Trophoblast cell (in vitro differentiated cells and primary cell): Measurements from ENCODE around the gene HCN4.

Experiments
- DNase-seq, 2 donors: peaks; one replicate each; pipeline ENCODE4 v3.0.0-alpha.2; 2016
- H2AFZ ChIP-seq: 2 replicates; pipeline ENCODE4 v1.6.1; 2013; ENCODE audit warnings: low read length, moderate library complexity, mild to moderate bottlenecking; ENCODE audit not compliant: insufficient read depth, poor library complexity
- H2AK5ac ChIP-seq: 2 replicates; pipeline ENCODE4 v1.6.1; 2013; ENCODE audit warnings: mild to moderate bottlenecking, low read length
- H2BK120ac ChIP-seq: 2 replicates; pipeline ENCODE4 v1.6.1; 2013; ENCODE audit warnings: low read length, mild to moderate bottlenecking, moderate library complexity; ENCODE audit not compliant: insufficient read depth, poor library complexity
- H2BK12ac ChIP-seq: 2 replicates; pipeline ENCODE4 v1.6.1; 2013; ENCODE audit warnings: mild to moderate bottlenecking, low read length, moderate library complexity
- H2BK5ac ChIP-seq: 2 replicates; pipeline ENCODE4 v1.6.1; 2013; ENCODE audit warnings: low read length, low read depth, moderate library complexity, mild to moderate bottlenecking; ENCODE audit not compliant: poor library complexity
- H3K14ac ChIP-seq: 2 replicates; pipeline ENCODE4 v1.6.1; 2013; ENCODE audit warnings: mild to moderate bottlenecking, low read length
- H3K18ac ChIP-seq: 2 replicates; pipeline ENCODE4 v1.6.1; 2013; ENCODE audit warnings: mild to moderate bottlenecking, low read length
- H3K23ac ChIP-seq: 2 replicates; pipeline ENCODE4 v1.6.1; 2013; ENCODE audit warnings: low read length
- H3K27ac ChIP-seq: 2 replicates; pipeline ENCODE4 v1.5.1; 2013; ENCODE audit warnings: low read depth, mild to moderate bottlenecking, inconsistent platforms, low read length, moderate library complexity
- H3K27me3 ChIP-seq: 2 replicates; pipeline ENCODE4 v1.6.1; 2013; ENCODE audit warnings: inconsistent platforms, mild to moderate bottlenecking, low read length, moderate library complexity; ENCODE audit not compliant: insufficient read depth
- H3K36me3 ChIP-seq, 2 experiments: 1 replicate in 1 of 2; 2 replicates in 1 of 2; pipeline ENCODE4 v1.6.1; 2013; ENCODE audit warnings: low read length in 2 of 2, mild to moderate bottlenecking in 2 of 2, moderate library complexity in 1 of 2; ENCODE audit not compliant: insufficient read depth in 2 of 2, control insufficient read depth in 1 of 2
- H3K4ac ChIP-seq: 2 replicates; pipeline ENCODE4 v1.6.1; 2013; ENCODE audit warnings: low read depth, mild to moderate bottlenecking, low read length, moderate library complexity
- H3K4me1 ChIP-seq, 2 experiments: 1 replicate in 1 of 2; 2 replicates in 1 of 2; pipeline ENCODE4 v1.6.1; 2013; ENCODE audit warnings: low read length in 2 of 2, mild to moderate bottlenecking in 2 of 2, moderate library complexity in 1 of 2; ENCODE audit not compliant: insufficient read depth in 2 of 2, control insufficient read depth in 1 of 2
- H3K4me2 ChIP-seq: 2 replicates; pipeline ENCODE4 v1.6.1; 2013; ENCODE audit warnings: inconsistent platforms, mild to moderate bottlenecking, low read length, moderate library complexity
- H3K4me3 ChIP-seq: 2 replicates; pipeline ENCODE4 v1.5.1; 2013; ENCODE audit warnings: mild to moderate bottlenecking, low read depth, low read length, inconsistent platforms
- H3K79me1 ChIP-seq: one replicate; pipeline ENCODE4 v1.6.1; 2013; ENCODE audit warnings: low read length
- H3K79me2 ChIP-seq: 2 replicates; pipeline ENCODE4 v1.6.1; 2013; ENCODE audit warnings: low read length, mild to moderate bottlenecking; ENCODE audit not compliant: control insufficient read depth, insufficient read depth, poor library complexity
- H3K9ac ChIP-seq: 2 replicates; pipeline ENCODE4 v1.6.1; 2013; ENCODE audit warnings: mild to moderate bottlenecking, low read length
- H3K9me3 ChIP-seq: 2 replicates; pipeline ENCODE4 v1.6.1; 2013; ENCODE audit warnings: low read depth, mild to moderate bottlenecking, control low read depth, inconsistent platforms, low read length; ENCODE audit not compliant: insufficient read depth
- H4K12ac ChIP-seq: 2 replicates; pipeline ENCODE4 v1.6.1; 2013; ENCODE audit warnings: low read depth, mild to moderate bottlenecking, low read length, moderate library complexity
- H4K8ac ChIP-seq: 2 replicates; pipeline ENCODE4 v1.6.1; 2013; ENCODE audit warnings: low read depth, mild to moderate bottlenecking, low read length, moderate library complexity
- H4K91ac ChIP-seq: one replicate; pipeline ENCODE4 v1.6.1; 2013; ENCODE audit warnings: low read depth, mild to moderate bottlenecking, low read length, moderate library complexity
- WGBS: extraction: QIAGEN DNeasy Blood & Tissue Kit; methylation state at CpG from one replicate; pipeline ENCODE4 v1.1.7; 2013; ENCODE audit warnings: missing lambda C conversion rate; ENCODE audit not compliant: insufficient read length, insufficient coverage; ENCODE audit errors: extremely low coverage; 5-methylcytosine and 5-hydroxymethylcytosine counted together

The HCN4 gene

GRCh38 chr15:73389539-73389938 lies 20.8 kb upstream of the HCN4 start:
- H3K9ac ChIP-seq = no peak overlapping the region
- H3K79me1 ChIP-seq = peaks cover 5% of the 10 kb centered on the region
- no peak overlapping the region for H4K91ac ChIP-seq
- no peak overlapping the region for H3K18ac ChIP-seq
- no peaks in the 10 kb centered on the region for H3K79me2 ChIP-seq
- H2AK5ac ChIP-seq = no peak overlapping the region
- no peak overlapping the region for H4K8ac ChIP-seq
- H3K4me1 ChIP-seq = peaks cover 18 to 19% of the 10 kb centered on the region in 2 experiments
- no peak overlapping the region for H2AFZ ChIP-seq
- H2BK12ac ChIP-seq = no peak overlapping the region
- H4K12ac ChIP-seq = no peak overlapping the region
- H3K36me3 ChIP-seq = no peaks in the 10 kb centered on the region
- WGBS = no CpG with 5 or more reads among the region's 2 CpGs
- peak overlapping the region; percentile 30 for H3K4me2 ChIP-seq
- peaks cover 5% of the 10 kb centered on the region for H3K9me3 ChIP-seq
- no peak overlapping the region for H3K23ac ChIP-seq
- no peak overlapping the region for H3K14ac ChIP-seq
- no peak overlapping the region for H2BK120ac ChIP-seq
- H3K4ac ChIP-seq = no peak overlapping the region
- H2BK5ac ChIP-seq = no peak overlapping the region
- DNase-seq = no peak
- peak overlapping the region; percentile 48 for H3K27ac ChIP-seq
- H3K4me3 ChIP-seq = no peak overlapping the region
- H3K27me3 ChIP-seq = no peaks in the 10 kb centered on the region

- no peaks in the 10 kb centered on the region for H3K36me3 ChIP-seq
- WGBS = no CpG with 5 or more reads among the region's 7 CpGs
- peaks cover 18 to 19% of the 10 kb centered on the region in 2 experiments for H3K4me1 ChIP-seq
- H2AK5ac ChIP-seq = peak overlapping the region; percentile 60
- H4K12ac ChIP-seq = no peak overlapping the region
- H2BK12ac ChIP-seq = peak overlapping the region; percentile 0
- DNase-seq = peak in 1 of 2 donors; percentile 64
- no peak overlapping the region for H3K27ac ChIP-seq
- peak overlapping the region; percentile 58 for H4K91ac ChIP-seq
- no peak overlapping the region for H3K14ac ChIP-seq
- H2BK120ac ChIP-seq = peak overlapping the region; percentile 5
- no peak overlapping the region for H3K9ac ChIP-seq
- H3K4ac ChIP-seq = no peak overlapping the region
- H2AFZ ChIP-seq = no peak overlapping the region
- peaks cover 5% of the 10 kb centered on the region for H3K79me1 ChIP-seq
- no peaks in the 10 kb centered on the region for H3K79me2 ChIP-seq
- peaks cover 5% of the 10 kb centered on the region for H3K9me3 ChIP-seq
- no peak overlapping the region for H2BK5ac ChIP-seq
- H4K8ac ChIP-seq = no peak overlapping the region
- no peaks in the 10 kb centered on the region for H3K27me3 ChIP-seq
- H3K18ac ChIP-seq = no peak overlapping the region
- H3K23ac ChIP-seq = no peak overlapping the region
- H3K4me3 ChIP-seq = no peak overlapping the region
- no peak overlapping the region for H3K4me2 ChIP-seq
Observed at GRCh38 chr15:73388256-73388781, 19.6 kb upstream of the HCN4 start.

DNA sequence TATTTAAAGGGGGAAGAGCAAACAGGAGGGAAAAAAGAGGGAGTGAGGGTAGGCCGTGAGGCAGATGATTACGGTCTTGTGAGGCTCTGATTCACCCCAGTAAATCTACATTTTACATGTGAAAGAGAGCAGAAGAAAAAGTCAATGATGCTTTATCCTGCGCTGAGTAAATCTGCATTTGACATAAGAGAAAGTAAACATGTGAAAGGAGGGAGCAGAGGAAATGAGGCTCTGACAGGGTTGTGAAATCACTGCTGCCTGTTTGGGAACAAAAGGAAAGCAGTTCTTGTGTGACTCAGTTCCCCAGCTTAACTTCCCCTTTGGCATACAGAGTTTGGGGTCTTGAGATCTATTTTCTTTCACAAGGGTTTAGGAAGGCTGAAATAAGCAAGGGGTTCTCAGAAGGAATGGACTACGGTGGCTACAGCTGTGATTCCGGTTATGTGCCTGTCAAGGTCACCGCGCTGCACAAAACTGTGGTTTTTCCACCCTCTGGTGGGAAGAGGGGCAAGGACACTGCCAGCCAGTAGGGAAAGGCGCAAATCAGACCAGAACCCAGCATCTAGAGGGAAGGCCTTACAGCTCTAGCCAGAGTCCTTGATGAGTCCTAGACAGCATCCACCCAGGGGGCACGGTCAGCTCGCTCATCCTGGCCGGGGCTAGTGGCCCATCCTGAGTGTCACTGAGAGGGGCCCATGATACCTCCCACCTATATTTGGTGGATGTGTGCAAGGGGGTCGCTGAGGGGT lies 18.9 kb upstream of the HCN4 start:
- Histone ChIP-seq H3K27me3 (no peaks in the 10 kb centered on the region), H3K27ac (no peak overlapping the region), H2AK5ac (peak overlapping the region; percentile 60), H3K18ac (no peak overlapping the region), H2BK120ac (peak overlapping the region; percentile 5), H3K79me2 (no peaks in the 10 kb centered on the region), H3K9ac (no peak overlapping the region), H3K23ac (no peak overlapping the region), H3K79me1 (peaks cover 5% of the 10 kb centered on the region), H3K9me3 (peaks cover 5% of the 10 kb centered on the region), H4K12ac (no peak overlapping the region), H3K36me3 (no peaks in the 10 kb centered on the region), H2AFZ (no peak overlapping the region), H3K14ac (no peak overlapping the region), H4K8ac (no peak overlapping the region), H3K4ac (no peak overlapping the region), H3K4me1 (peaks cover 18 to 19% of the 10 kb centered on the region in 2 experiments), H3K4me3 (no peak overlapping the region), H2BK12ac (peak overlapping the region; percentile 0), H4K91ac (peak overlapping the region; percentile 58), H2BK5ac (no peak overlapping the region), H3K4me2 (no peak overlapping the region)
- WGBS = no CpG with 5 or more reads among the region's 12 CpGs
- DNase-seq = no peak

GRCh38 chr15:73386886-73387506 lies 18.2 kb upstream of the HCN4 start:
- H2BK120ac ChIP-seq = no peak overlapping the region
- H3K4me3 ChIP-seq = no peak overlapping the region
- H4K12ac ChIP-seq = no peak overlapping the region
- no peak overlapping the region for H3K23ac ChIP-seq
- no peak overlapping the region for H3K4ac ChIP-seq
- H3K14ac ChIP-seq = no peak overlapping the region
- no peak overlapping the region for H4K91ac ChIP-seq
- no peaks in the 10 kb centered on the region for H3K79me2 ChIP-seq
- H2BK12ac ChIP-seq = no peak overlapping the region
- H3K4me1 ChIP-seq = peaks cover 18 to 19% of the 10 kb centered on the region in 2 experiments
- peaks cover 5% of the 10 kb centered on the region for H3K79me1 ChIP-seq
- no peak overlapping the region for H3K9ac ChIP-seq
- no peak overlapping the region for H2AFZ ChIP-seq
- WGBS = no CpG with 5 or more reads among the region's 8 CpGs
- DNase-seq = no peak
- no peak overlapping the region for H2BK5ac ChIP-seq
- no peaks in the 10 kb centered on the region for H3K36me3 ChIP-seq
- no peak overlapping the region for H3K18ac ChIP-seq
- H2AK5ac ChIP-seq = no peak overlapping the region
- H3K4me2 ChIP-seq = no peak overlapping the region
- no peak overlapping the region for H4K8ac ChIP-seq
- no peaks in the 10 kb centered on the region for H3K27me3 ChIP-seq
- no peak overlapping the region for H3K27ac ChIP-seq
- peaks cover 5% of the 10 kb centered on the region for H3K9me3 ChIP-seq
